Measurements from ENCODE around the gene PCBD2.

PCBD2 gene

GRCh38 chr5:134887593-134888159 lies 17.3 kb upstream of the PCBD2 start:
- TF ChIP-seq CTCF (IDR thresholded peaks at IDR 0.05) = no peak
- Histone ChIP-seq H3K36me3 (peaks cover 5 to 50% (median 18%) of the 10 kb centered on the region in 3 donors), H3K9me3 (no peaks in the 10 kb centered on the region), H3K27ac (no peak overlapping the region), H3K4me1 (peaks cover 0 to 7% (median 2%) of the 10 kb centered on the region in 4 donors), H3K27me3 (no peaks in the 10 kb centered on the region), H3K4me3 (no peak overlapping the region)
- DNase-seq = no peak
- intact Hi-C loops (cut with DNase I; ENCODE audit: low total_unique reads) = no loop called here

GRCh38 chr5:134889335-134889734 lies 15.6 kb upstream of the PCBD2 start:
- no peak for TF ChIP-seq CTCF (IDR thresholded peaks at IDR 0.05)
- H3K9me3 ChIP-seq = no peaks in the 10 kb centered on the region
- intact Hi-C loops (cut with DNase I; ENCODE audit: low total_unique reads) = no loop called here
- H3K27ac ChIP-seq = no peak overlapping the region
- H3K36me3 ChIP-seq = peaks cover 5 to 58% (median 25%) of the 10 kb centered on the region in 3 donors
- no peak for DNase-seq
- H3K27me3 ChIP-seq = no peaks in the 10 kb centered on the region
- H3K4me3 ChIP-seq = no peak overlapping the region
- H3K4me1 ChIP-seq = peaks cover 0 to 7% (median 2%) of the 10 kb centered on the region in 4 donors

- H3K4me3 ChIP-seq = no peak overlapping the region
- H3K9me3 ChIP-seq = no peaks in the 10 kb centered on the region
- DNase-seq = no peak
- peaks cover 5 to 75% (median 37%) of the 10 kb centered on the region in 3 donors for H3K36me3 ChIP-seq
- H3K27me3 ChIP-seq = no peaks in the 10 kb centered on the region
- H3K27ac ChIP-seq = no peak overlapping the region
- H3K4me1 ChIP-seq = peaks cover 0 to 1% (median 0%) of the 10 kb centered on the region in 4 donors
- intact Hi-C loops (cut with DNase I; ENCODE audit: low total_unique reads) = no loop called here
- TF ChIP-seq CTCF (IDR thresholded peaks at IDR 0.05) = no peak
These were observed 13.5 kb upstream of the PCBD2 start for GRCh38 chr5:134891473-134891872.

GRCh38 chr5:134892282-134892681 lies 12.6 kb upstream of the PCBD2 start:
- no peaks in the 10 kb centered on the region for H3K27me3 ChIP-seq
- no peak overlapping the region for H3K4me3 ChIP-seq
- DNase-seq = no peak
- no peaks in the 10 kb centered on the region for H3K9me3 ChIP-seq
- peaks cover 5 to 82% (median 45%) of the 10 kb centered on the region in 3 donors for H3K36me3 ChIP-seq
- TF ChIP-seq CTCF (IDR thresholded peaks at IDR 0.05) = no peak
- no peak overlapping the region for H3K27ac ChIP-seq
- no peaks in the 10 kb centered on the region for H3K4me1 ChIP-seq
- intact Hi-C loops (cut with DNase I; ENCODE audit: low total_unique reads) = no loop called here

- Histone ChIP-seq H3K4me3 (no peak overlapping the region), H3K9me3 (no peaks in the 10 kb centered on the region), H3K27ac (no peak overlapping the region), H3K27me3 (no peaks in the 10 kb centered on the region), H3K4me1 (no peaks in the 10 kb centered on the region), H3K36me3 (peaks cover 5 to 82% (median 47%) of the 10 kb centered on the region in 3 donors)
- TF ChIP-seq CTCF (IDR thresholded peaks at IDR 0.05) = no peak
- intact Hi-C loops (cut with DNase I; ENCODE audit: low total_unique reads) = no loop called here
- no peak for DNase-seq
These were observed 12.0 kb upstream of the PCBD2 start for GRCh38 chr5:134892926-134893325.

Measured in tibial artery (tissue), 4 donors.